IPS-20b (cell line): ENCODE results near the gene SLC30A3.

Experiments
- H3K27ac ChIP-seq: one replicate; pipeline ENCODE4 v1.5.1; 2013; ENCODE audit warnings: low read length
- H3K27me3 ChIP-seq: 2 replicates; pipeline ENCODE4 v1.6.1; 2013; ENCODE audit warnings: mild to moderate bottlenecking, low read length, inconsistent platforms; ENCODE audit not compliant: insufficient read depth
- H3K36me3 ChIP-seq: 2 replicates; pipeline ENCODE4 v1.6.1; 2013; ENCODE audit warnings: low read depth, mild to moderate bottlenecking, inconsistent platforms, low read length, moderate library complexity; ENCODE audit not compliant: insufficient read depth
- H3K4me1 ChIP-seq: 2 replicates; pipeline ENCODE4 v1.6.1; 2013; ENCODE audit warnings: mild to moderate bottlenecking, control low read depth, inconsistent platforms, low read length, moderate library complexity; ENCODE audit not compliant: insufficient read depth
- H3K4me3 ChIP-seq: 2 replicates; pipeline ENCODE4 v1.5.1; 2013; ENCODE audit warnings: mild to moderate bottlenecking, low read length, inconsistent platforms
- H3K9ac ChIP-seq: 2 replicates; pipeline ENCODE4 v1.6.1; 2013; ENCODE audit warnings: low read depth, mild to moderate bottlenecking, inconsistent platforms, low read length, moderate library complexity
- H3K9me3 ChIP-seq: 2 replicates; pipeline ENCODE4 v1.6.1; 2013; ENCODE audit warnings: mild to moderate bottlenecking, low read depth, low read length, inconsistent platforms; ENCODE audit not compliant: insufficient read depth

SLC30A3 gene

GRCh38 chr2:27255187-27255586, 7.7 kb downstream of the SLC30A3 start:
- H3K27ac ChIP-seq: no peak overlapping the region
- no peak overlapping the region for H3K4me3 ChIP-seq
- no peaks in the 10 kb centered on the region for H3K36me3 ChIP-seq
- no peak overlapping the region for H3K9ac ChIP-seq
- H3K4me1 ChIP-seq: peaks cover 3% of the 10 kb centered on the region; the same call in 1 of the 2 replicates
- peaks cover 27% of the 10 kb centered on the region for H3K27me3 ChIP-seq
- H3K9me3 ChIP-seq: no peaks in the 10 kb centered on the region

- no peak overlapping the region for H3K27ac ChIP-seq
- peaks cover 3% of the 10 kb centered on the region; the same call in 1 of the 2 replicates for H3K4me1 ChIP-seq
- no peaks in the 10 kb centered on the region for H3K36me3 ChIP-seq
- H3K4me3 ChIP-seq: no peak overlapping the region
- H3K27me3 ChIP-seq: peaks cover 19% of the 10 kb centered on the region
- no peaks in the 10 kb centered on the region for H3K9me3 ChIP-seq
- no peak overlapping the region for H3K9ac ChIP-seq
Measured at GRCh38 chr2:27251766-27252165, 11.1 kb downstream of the SLC30A3 start.

GRCh38 chr2:27250652-27251379, 12.0 kb downstream of the SLC30A3 start:
- peak overlapping the region; percentile 58; the same call in 1 of the 2 replicates for H3K4me3 ChIP-seq
- no peaks in the 10 kb centered on the region for H3K36me3 ChIP-seq
- no peaks in the 10 kb centered on the region for H3K9me3 ChIP-seq
- H3K4me1 ChIP-seq: peaks cover 3% of the 10 kb centered on the region; the same call in 1 of the 2 replicates
- peaks cover 19% of the 10 kb centered on the region for H3K27me3 ChIP-seq
- H3K9ac ChIP-seq: peak overlapping the region; percentile 40; the same call in 1 of the 2 replicates
- no peak overlapping the region for H3K27ac ChIP-seq

- Histone ChIP-seq H3K27ac (no peak overlapping the region), H3K27me3 (peaks cover 19% of the 10 kb centered on the region), H3K9ac (peak overlapping the region; percentile 40; the same call in 1 of the 2 replicates), H3K4me1 (peaks cover 3% of the 10 kb centered on the region; the same call in 1 of the 2 replicates), H3K4me3 (peak overlapping the region; percentile 58; the same call in 1 of the 2 replicates), H3K36me3 (peaks cover 4% of the 10 kb centered on the region; the same call in 1 of the 2 replicates), H3K9me3 (no peaks in the 10 kb centered on the region)
Measured at GRCh38 chr2:27249891-27250651, 12.8 kb downstream of the SLC30A3 start.

DNA sequence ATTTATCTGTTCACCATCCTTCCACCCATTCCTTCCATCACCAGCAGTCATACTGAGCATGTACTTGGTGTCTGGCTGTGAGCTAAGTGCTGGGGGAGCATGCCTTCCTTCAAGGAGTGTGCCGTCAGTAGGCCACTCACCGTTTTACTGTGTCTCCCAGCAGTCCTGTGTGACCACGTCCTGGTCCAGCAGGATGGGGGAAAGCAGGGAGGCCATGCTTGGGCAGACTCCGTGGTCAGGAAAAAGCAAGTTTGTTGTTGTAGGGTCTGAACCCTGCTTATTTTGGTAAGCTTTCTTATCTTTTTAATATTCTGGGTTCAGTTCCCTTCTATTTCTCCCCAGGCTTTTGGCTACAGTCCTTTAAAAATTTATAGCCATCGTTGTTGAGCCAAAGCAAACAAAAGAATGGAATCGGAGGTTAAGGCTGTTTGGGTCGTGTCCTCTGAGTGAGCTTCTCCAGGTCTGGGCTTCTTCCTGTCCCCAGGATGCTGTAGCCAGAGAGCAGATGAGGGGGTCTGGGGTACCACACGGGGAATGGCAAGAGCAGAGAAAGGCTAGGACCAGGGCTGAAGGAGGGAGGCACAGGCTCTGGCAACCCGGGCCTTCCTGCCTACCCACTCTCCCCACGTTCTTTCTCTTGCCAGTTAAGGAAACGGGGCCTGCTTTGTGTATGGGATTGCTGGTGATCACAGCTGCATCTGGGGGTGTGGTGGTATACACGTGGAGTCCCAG, 13.5 kb downstream of the SLC30A3 start:
- Histone ChIP-seq H3K27me3 (peaks cover 19% of the 10 kb centered on the region), H3K4me3 (no peak overlapping the region), H3K9ac (no peak overlapping the region), H3K36me3 (peaks cover 12% of the 10 kb centered on the region), H3K27ac (no peak overlapping the region), H3K4me1 (peaks cover 3% of the 10 kb centered on the region; the same call in 1 of the 2 replicates), H3K9me3 (no peaks in the 10 kb centered on the region)

DNA sequence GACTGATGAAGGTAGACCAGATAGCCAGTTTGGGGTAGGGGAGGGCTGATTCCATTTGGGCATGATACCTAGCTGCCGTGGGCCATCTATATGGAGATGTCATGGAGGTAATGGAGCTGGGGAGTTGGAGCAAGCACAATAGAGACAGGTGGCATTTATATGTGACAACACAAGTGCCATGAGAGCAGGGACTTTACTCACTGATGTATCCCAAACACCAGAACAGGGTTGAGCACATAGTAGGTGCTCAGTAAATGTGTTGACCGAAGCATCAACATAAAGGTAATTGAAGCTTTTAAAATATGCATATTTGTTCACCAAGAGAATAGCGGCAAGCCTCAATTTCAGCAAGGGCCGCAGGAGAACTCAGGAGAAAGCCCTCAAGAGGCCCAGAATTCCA, 15.0 kb downstream of the SLC30A3 start:
- no peaks in the 10 kb centered on the region for H3K9me3 ChIP-seq
- H3K9ac ChIP-seq: no peak overlapping the region
- H3K4me3 ChIP-seq: no peak overlapping the region
- H3K36me3 ChIP-seq: peaks cover 26% of the 10 kb centered on the region
- H3K27me3 ChIP-seq: peaks cover 19% of the 10 kb centered on the region
- H3K27ac ChIP-seq: no peak overlapping the region
- H3K4me1 ChIP-seq: peaks cover 3% of the 10 kb centered on the region; the same call in 1 of the 2 replicates

- Histone ChIP-seq H3K27ac (no peak overlapping the region), H3K9me3 (no peaks in the 10 kb centered on the region), H3K27me3 (peaks cover 4% of the 10 kb centered on the region; the same call in 1 of the 2 replicates)
Measured at GRCh38 chr2:27245626-27246025, 17.2 kb downstream of the SLC30A3 start.

DNA sequence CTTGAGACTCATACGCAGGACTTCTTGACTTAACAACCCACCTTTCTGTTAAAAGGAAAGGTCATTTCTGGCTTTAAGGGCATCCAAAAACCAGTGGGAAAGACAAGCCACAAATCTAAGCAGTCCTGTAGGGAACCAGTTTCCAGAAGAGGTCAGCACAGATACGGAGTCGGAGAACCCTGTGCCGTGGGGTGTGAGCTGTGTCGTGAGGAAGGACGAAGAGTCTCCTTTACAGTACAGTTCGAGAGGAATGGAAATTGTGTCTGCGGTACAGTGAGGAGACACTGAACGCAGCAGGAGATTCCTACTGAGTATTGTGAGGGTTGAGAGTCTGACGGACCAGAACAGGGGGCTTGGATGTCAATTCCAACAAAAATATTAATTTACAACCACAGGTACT, 17.7 kb downstream of the SLC30A3 start:
- Histone ChIP-seq H3K9me3 (no peaks in the 10 kb centered on the region), H3K4me3 (no peak overlapping the region), H3K36me3 (peaks cover 54% of the 10 kb centered on the region), H3K27ac (no peak overlapping the region), H3K27me3 (no peaks in the 10 kb centered on the region), H3K4me1 (no peaks in the 10 kb centered on the region), H3K9ac (no peak overlapping the region)

More at GRCh38 chr2:27245626-27246025, 17.2 kb downstream of the SLC30A3 start:
- Histone ChIP-seq H3K36me3 (peaks cover 49% of the 10 kb centered on the region), H3K4me1 (peaks cover 3% of the 10 kb centered on the region; the same call in 1 of the 2 replicates), H3K4me3 (no peak overlapping the region), H3K9ac (no peak overlapping the region)

DNA sequence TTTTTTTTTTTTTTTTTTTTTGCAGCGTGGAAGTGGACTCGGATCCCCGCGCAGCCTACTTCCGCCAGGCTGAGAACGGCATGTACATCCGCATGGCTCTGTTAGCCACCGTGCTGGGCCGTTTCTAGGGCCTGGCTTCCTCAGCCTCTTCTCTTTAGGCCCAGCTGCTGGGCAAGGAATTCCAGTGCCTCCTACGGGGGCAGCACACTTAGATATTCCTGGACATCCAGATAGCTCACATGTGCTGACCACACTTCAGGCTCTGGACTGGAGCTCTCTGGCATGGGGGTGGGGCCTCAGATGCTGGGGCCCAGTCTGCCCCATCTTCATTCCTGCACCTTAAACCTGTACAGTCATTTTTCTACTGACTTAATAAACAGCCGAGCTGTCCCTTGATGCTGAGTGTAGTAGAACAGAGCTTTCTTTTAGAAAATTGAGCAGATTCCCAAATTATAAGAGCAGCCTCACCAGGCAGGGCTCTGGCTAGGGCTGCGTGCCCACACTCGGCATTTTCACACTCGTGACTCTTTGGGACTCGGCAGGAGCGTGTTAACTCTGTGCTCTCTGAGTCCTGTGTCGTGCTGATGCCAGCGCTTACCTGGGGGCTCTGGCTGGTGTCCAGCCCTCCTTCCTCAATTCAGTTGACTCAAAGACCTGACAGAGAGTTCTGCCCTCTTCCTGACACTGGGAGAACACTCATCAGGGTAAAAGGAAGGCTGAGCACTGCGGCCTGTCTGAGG, 19.3 kb downstream of the SLC30A3 start:
- peaks cover 70% of the 10 kb centered on the region for H3K36me3 ChIP-seq
- H3K9ac ChIP-seq: no peak overlapping the region
- no peak overlapping the region for H3K4me3 ChIP-seq
- no peaks in the 10 kb centered on the region for H3K27me3 ChIP-seq
- H3K4me1 ChIP-seq: no peaks in the 10 kb centered on the region
- H3K27ac ChIP-seq: no peak overlapping the region
- no peaks in the 10 kb centered on the region for H3K9me3 ChIP-seq

GRCh38 chr2:27242614-27242951, 20.3 kb downstream of the SLC30A3 start:
- peaks cover 79% of the 10 kb centered on the region for H3K36me3 ChIP-seq
- H3K9ac ChIP-seq: no peak overlapping the region
- no peaks in the 10 kb centered on the region for H3K27me3 ChIP-seq
- no peak overlapping the region for H3K4me3 ChIP-seq
- H3K4me1 ChIP-seq: no peaks in the 10 kb centered on the region
- H3K9me3 ChIP-seq: no peaks in the 10 kb centered on the region
- no peak overlapping the region for H3K27ac ChIP-seq
